Measurements from ENCODE around the gene TLL1.

The TLL1 gene

DNA sequence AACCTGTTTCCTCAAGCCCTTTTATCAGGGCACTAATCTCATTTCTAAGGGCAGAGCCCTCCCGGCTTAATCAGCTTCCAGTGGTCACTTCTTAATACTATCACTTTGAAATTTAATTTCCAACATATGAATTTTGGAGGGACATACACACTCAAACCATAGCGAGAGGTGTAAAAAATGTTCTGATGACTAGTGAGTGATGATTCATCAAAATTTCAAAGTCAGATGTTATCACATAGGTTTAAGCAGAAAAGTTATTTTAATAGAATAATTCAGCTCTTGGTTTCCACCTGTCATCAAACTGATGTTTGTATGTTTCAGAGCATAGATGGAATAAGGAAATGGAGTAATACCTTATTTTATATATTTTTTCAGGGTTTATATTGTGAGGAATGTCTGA, 161.9 kb downstream of the TLL1 start:
- Histone ChIP-seq H3K9me3 (ENCODE audit: low read length) (no peaks in the 10 kb centered on the region), H3K27ac (ENCODE audit: low read depth, low read length, poor library complexity, severe bottlenecking) (no peak overlapping the region)
- no peak for TF ChIP-seq EZH2 (IDR thresholded peaks at IDR 0.05; ENCODE audit: borderline replicate concordance, low read length)
- TF ChIP-seq, protein P1, sequence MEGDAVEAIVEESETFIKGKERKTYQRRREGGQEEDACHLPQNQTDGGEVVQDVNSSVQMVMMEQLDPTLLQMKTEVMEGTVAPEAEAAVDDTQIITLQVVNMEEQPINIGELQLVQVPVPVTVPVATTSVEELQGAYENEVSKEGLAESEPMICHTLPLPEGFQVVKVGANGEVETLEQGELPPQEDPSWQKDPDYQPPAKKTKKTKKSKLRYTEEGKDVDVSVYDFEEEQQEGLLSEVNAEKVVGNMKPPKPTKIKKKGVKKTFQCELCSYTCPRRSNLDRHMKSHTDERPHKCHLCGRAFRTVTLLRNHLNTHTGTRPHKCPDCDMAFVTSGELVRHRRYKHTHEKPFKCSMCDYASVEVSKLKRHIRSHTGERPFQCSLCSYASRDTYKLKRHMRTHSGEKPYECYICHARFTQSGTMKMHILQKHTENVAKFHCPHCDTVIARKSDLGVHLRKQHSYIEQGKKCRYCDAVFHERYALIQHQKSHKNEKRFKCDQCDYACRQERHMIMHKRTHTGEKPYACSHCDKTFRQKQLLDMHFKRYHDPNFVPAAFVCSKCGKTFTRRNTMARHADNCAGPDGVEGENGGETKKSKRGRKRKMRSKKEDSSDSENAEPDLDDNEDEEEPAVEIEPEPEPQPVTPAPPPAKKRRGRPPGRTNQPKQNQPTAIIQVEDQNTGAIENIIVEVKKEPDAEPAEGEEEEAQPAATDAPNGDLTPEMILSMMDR (IDR thresholded peaks at IDR 0.05; ENCODE audit: low read length), result no peak

DNA sequence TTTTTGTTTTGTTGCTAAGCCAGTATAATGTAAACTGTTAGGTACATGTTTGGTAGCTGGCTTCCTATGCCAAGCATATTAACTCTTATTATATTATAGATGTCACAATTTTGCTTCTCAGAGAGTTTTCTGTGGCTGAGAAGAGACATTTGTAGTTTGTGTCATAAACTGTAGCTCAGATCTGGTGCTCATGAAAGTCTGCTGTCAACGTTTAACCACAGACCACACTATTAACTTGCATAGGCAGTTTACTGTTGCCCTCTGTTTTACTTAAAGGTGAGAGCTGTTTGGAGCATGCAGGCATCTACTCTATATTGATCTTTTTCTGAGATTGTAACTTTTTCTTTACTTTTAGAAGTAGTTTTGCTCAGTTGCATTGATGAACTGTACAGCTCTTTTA, 166.8 kb downstream of the TLL1 start:
- H3K4me1 ChIP-seq (ENCODE audit: insufficient read depth, low read length, severe bottlenecking), result no peaks in the 10 kb centered on the region
- no peak overlapping the region for H2AFZ ChIP-seq (ENCODE audit: low read length)
- H3K9ac ChIP-seq (ENCODE audit: low read length), result no peak overlapping the region
- no peak overlapping the region for H3K27ac ChIP-seq (ENCODE audit: low read depth, low read length, poor library complexity, severe bottlenecking)
- H3K36me3 ChIP-seq (ENCODE audit: insufficient read depth, low read length), result no peaks in the 10 kb centered on the region
- no peak overlapping the region for H3K4me2 ChIP-seq (ENCODE audit: low read length)
- no peak for TF ChIP-seq EZH2 (IDR thresholded peaks at IDR 0.05; ENCODE audit: borderline replicate concordance, low read length)
- TF ChIP-seq, protein P1 (IDR thresholded peaks at IDR 0.05; ENCODE audit: low read length), result no peak
- no peaks in the 10 kb centered on the region for H4K20me1 ChIP-seq (ENCODE audit: insufficient read depth, low read length)
- H3K27me3 ChIP-seq (ENCODE audit: insufficient read depth, low read length), result no peaks in the 10 kb centered on the region
- H3K9me2 ChIP-seq (ENCODE audit: low read depth, low read length), result no peaks in the 10 kb centered on the region
- H3K9me3 ChIP-seq (ENCODE audit: low read length), result no peaks in the 10 kb centered on the region
- no peaks in the 10 kb centered on the region for H3F3A ChIP-seq (ENCODE audit: insufficient read depth, low read length)
- H3K4me3 ChIP-seq (ENCODE audit: low read depth, low read length, poor library complexity, severe bottlenecking), result no peak overlapping the region
- no peaks in the 10 kb centered on the region for H3K79me2 ChIP-seq (ENCODE audit: insufficient read depth, low read length)

More for the DNA sequence above, 161.9 kb downstream of the TLL1 start:
- H3K9ac ChIP-seq (ENCODE audit: low read length), result no peak overlapping the region
- no peak overlapping the region for H2AFZ ChIP-seq (ENCODE audit: low read length)
- H3F3A ChIP-seq (ENCODE audit: insufficient read depth, low read length), result no peaks in the 10 kb centered on the region
- no peaks in the 10 kb centered on the region for H4K20me1 ChIP-seq (ENCODE audit: insufficient read depth, low read length)
- no peaks in the 10 kb centered on the region; the same call in 1 of the 2 replicates for H3K9me2 ChIP-seq (ENCODE audit: low read depth, low read length)
- no peaks in the 10 kb centered on the region for H3K27me3 ChIP-seq (ENCODE audit: insufficient read depth, low read length)
- H3K4me2 ChIP-seq (ENCODE audit: low read length), result no peak overlapping the region
- no peak overlapping the region for H3K4me3 ChIP-seq (ENCODE audit: low read depth, low read length, poor library complexity, severe bottlenecking)
- no peaks in the 10 kb centered on the region for H3K79me2 ChIP-seq (ENCODE audit: insufficient read depth, low read length)
- no peaks in the 10 kb centered on the region for H3K4me1 ChIP-seq (ENCODE audit: insufficient read depth, low read length, severe bottlenecking)
- H3K36me3 ChIP-seq (ENCODE audit: insufficient read depth, low read length), result no peaks in the 10 kb centered on the region

DNA sequence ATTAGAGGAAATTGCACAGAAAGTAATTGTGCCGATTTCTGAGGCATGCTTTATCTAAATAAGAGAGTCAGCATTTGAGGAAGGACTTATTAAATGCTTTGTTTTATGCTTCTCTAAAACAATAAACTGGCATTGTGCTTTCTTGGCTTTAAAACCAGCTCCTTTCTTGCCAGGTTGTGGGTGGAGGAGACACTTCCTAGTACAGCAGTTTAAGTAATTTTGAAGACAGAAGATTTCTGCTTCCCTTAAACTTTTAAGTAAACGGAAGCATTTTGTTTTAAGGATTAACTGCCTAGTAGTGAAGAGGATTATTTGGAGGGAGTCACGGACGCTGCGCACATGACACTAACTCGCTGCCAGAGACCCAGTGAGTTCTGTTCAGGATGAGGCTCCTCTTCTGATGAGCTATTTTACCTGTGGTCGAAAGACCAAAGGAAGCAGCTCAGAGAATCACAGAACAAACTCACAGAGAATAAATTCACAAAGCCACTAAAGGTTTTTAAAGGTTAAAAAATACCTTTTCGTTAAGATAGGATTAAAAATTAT, 169.5 kb downstream of the TLL1 start:
- Histone ChIP-seq H2AFZ (ENCODE audit: low read length) (no peak overlapping the region), H4K20me1 (ENCODE audit: insufficient read depth, low read length) (no peaks in the 10 kb centered on the region), H3K27me3 (ENCODE audit: insufficient read depth, low read length) (no peaks in the 10 kb centered on the region), H3K4me2 (ENCODE audit: low read length) (no peak overlapping the region), H3K9ac (ENCODE audit: low read length) (no peak overlapping the region), H3K4me1 (ENCODE audit: insufficient read depth, low read length, severe bottlenecking) (no peaks in the 10 kb centered on the region), H3F3A (ENCODE audit: insufficient read depth, low read length) (no peaks in the 10 kb centered on the region), H3K9me3 (ENCODE audit: low read length) (no peaks in the 10 kb centered on the region), H3K27ac (ENCODE audit: low read depth, low read length, poor library complexity, severe bottlenecking) (no peak overlapping the region), H3K4me3 (ENCODE audit: low read depth, low read length, poor library complexity, severe bottlenecking) (no peak overlapping the region), H3K9me2 (ENCODE audit: low read depth, low read length) (no peaks in the 10 kb centered on the region), H3K79me2 (ENCODE audit: insufficient read depth, low read length) (no peaks in the 10 kb centered on the region), H3K36me3 (ENCODE audit: insufficient read depth, low read length) (no peaks in the 10 kb centered on the region)
- TF ChIP-seq, protein P1 (IDR thresholded peaks at IDR 0.05; ENCODE audit: low read length), result no peak
- no peak for TF ChIP-seq EZH2 (IDR thresholded peaks at IDR 0.05; ENCODE audit: borderline replicate concordance, low read length)
